Measurements from ENCODE around the gene CRYL1.

CRYL1 gene

DNA sequence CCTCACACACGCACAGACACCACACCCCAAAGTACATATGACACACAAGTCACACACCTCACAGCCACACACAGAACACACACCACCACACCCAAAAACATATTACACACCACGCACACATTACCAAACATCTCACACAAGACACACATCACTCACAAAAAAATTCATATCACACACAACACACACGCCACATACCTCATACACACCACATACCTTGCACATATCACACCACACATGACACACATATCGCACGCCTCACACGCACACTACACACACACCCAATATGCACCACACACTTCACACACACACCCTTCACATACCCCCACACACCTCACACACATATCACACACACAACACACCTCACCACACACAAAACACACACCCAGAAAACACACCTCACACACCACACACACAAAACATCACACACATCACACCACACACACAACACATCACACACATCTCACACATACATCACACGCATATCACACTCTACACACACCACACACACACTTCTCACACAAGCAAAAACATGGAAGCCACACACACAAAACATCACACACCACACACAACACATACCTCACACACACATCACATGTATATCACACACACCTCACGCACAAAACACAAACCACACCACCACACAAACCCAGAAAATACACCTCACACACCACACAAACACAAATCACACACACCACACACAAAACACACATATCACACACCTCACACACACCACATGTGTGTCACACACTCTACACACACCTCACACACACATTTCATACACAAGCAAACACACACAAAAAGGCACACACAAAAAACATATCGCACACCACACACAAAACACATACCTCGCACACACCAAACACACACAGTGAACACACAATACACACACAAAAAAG is 132.1 kb downstream of the CRYL1 start:
- FAIRE-seq, result no peak
- no peak for DNase-seq (ENCODE audit: insufficient read length, low spot score)
- no peak for TF ChIP-seq POLR2A (IDR thresholded peaks at IDR 0.05; ENCODE audit: low read depth, low read length)

DNA sequence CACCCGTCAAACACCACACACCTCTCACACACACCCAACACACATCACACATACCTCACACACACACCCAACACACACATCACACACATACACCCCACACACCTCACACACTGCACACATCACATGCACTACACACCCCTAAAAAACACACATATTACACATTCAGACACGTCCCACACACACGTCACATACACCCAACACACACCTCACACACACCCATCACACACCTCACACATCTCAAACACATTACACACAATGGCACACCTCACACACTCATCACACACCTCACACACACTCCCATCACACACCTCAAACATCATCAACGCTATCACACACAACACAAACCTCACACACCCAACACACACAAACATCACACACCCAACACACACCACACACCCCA is 133.1 kb downstream of the CRYL1 start:
- DNase-seq (ENCODE audit: insufficient read length, low spot score), result no peak
- no peak for TF ChIP-seq POLR2A (IDR thresholded peaks at IDR 0.05; ENCODE audit: low read depth, low read length)
- FAIRE-seq, result no peak

DNA sequence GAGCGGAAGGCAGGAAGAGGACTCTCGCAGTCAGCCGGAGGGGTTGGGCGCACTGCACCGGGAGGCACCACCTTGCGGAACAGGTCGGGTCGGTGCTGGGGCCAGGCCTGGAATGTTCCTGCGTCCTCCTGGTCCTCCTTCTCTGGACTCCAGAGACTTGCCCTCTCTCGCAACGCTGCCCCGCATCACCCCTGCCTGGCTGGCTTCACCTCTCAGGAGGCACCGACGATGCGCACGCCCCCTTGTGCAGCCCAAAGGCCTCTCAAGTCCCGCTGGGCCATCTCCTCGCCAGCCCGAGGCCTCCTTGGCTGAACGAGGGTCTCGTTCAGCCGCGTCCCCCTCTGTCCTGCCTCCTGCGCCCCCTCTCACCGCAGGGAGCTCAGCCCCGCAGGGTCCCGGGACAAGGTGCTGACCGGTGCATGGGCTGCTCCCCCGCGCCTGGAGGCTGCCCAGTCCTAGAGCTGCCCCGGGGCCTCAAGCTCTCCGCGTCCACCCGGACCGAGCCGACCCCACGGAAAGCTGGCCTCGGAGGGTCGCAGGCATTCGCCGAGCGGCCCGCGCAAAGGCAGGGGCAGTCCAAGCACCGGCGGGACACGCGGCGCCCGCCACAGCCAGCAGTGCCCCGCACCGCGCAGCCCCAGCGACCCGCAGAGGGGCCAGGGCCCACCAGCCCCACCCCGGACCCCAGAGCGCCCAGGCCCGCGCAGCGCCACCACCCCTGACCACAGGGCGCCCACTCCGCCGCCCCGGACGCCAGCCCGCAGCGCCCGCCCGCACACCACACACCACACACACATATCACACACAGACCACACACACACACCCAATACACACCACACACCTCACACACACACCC is 133.8 kb downstream of the CRYL1 start:
- FAIRE-seq, result no peak
- no peak for DNase-seq (ENCODE audit: insufficient read length, low spot score)
- TF ChIP-seq POLR2A (IDR thresholded peaks at IDR 0.05; ENCODE audit: low read depth, low read length), result no peak

DNA sequence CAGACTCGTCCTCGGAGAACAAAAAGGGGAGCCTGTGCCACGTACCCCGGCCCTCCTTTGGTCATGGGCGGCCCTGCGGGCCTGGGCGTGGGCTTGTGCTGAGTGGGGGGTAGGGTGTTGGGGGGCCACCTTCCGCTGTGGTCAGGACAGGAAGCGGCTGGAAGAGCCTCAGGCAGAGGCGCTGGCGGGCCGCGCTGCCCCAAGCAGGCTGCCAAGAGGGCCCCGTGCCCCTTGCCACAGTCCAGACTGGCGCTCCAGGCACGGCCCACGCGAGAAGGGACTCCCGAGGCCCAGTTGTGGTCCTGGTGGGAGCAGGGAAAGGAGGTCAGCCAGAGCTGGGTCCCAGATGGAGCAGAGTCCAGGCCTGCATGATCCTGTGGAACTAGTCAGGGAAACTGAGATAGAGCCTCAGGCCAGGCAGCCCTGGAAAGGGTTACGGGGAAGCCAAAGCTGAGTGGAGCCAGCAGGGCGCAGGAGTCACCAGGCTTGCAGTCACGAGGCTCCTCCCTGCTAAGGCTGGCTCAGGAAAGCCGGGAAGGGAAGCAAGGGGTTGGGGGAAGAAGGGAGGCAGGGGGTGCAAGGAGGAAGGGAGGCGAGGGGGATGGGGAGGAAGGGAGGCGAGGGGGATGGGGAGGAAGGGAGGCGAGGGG is 135.0 kb downstream of the CRYL1 start:
- no peak for TF ChIP-seq POLR2A (IDR thresholded peaks at IDR 0.05; ENCODE audit: low read depth, low read length)
- DNase-seq (ENCODE audit: insufficient read length, low spot score), result no peak

DNA sequence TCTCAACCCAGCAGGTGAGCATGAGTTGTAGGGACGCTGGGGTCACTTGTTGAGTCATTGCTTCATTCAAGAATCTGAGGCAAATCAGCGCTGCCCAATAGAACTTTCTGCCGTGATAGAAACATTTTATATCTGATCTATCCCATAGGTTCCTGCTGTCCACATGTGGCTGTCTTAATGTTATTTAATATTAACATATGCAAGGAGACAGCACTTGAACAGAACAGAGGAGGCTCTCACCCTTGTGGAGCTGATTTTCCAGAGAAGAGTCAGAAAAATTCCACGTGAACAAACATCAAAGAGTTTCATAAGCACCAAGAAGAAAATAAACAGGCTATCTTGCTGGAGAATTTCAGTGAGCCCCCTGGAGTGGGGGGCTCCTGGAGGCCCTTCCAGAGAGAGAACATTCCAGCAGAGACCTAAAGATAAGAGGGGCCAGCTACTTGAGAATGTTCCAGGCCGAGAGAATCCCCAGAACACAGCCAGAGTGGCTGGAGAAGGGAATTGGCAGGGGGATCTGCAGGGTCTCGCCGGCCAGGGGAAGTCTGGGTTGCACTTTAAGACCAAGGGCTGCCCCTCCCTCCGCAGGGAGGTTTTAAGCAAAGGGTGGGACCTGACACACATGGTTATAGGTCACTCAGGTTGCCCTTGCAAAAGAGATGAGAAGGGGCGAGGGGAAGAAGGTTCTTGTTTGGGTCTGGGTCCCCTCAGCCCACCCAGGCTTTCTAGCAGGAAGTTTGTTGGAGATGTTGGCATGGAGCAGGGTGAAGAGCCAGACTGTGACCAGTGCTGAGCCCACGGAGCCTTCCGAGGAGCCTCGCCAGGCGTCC is 135.7 kb downstream of the CRYL1 start:
- no peak for FAIRE-seq

More for the DNA sequence above, 135.0 kb downstream of the CRYL1 start:
- FAIRE-seq, result no peak

DNA sequence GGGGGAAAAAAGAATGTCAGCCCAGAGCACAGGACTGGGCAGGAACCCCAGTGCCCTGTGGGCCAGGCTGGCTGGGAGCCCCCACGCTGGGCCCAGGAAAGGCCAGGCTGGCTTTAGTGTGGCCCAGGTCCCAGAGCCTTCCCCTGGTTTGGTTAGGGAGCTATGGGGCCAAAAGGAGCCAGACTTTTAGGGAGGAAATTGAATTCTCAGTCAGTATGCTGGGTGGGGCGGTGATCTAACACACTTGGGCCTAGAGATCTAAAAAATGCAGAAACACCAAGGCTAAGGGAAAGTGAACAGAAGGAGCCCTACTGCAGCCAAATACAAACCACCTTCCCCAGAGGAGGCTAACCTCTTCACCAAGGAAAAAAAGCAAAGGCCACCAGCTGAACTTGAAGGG is 137.5 kb downstream of the CRYL1 start:
- FAIRE-seq (no peak), DNase-seq (ENCODE audit: insufficient read length, low spot score) (no peak)
- TF ChIP-seq POLR2A (IDR thresholded peaks at IDR 0.05; ENCODE audit: low read depth, low read length), result no peak

More for the DNA sequence above, 135.7 kb downstream of the CRYL1 start:
- no peak for TF ChIP-seq POLR2A (IDR thresholded peaks at IDR 0.05; ENCODE audit: low read depth, low read length)
- no peak for DNase-seq (ENCODE audit: insufficient read length, low spot score)

DNA sequence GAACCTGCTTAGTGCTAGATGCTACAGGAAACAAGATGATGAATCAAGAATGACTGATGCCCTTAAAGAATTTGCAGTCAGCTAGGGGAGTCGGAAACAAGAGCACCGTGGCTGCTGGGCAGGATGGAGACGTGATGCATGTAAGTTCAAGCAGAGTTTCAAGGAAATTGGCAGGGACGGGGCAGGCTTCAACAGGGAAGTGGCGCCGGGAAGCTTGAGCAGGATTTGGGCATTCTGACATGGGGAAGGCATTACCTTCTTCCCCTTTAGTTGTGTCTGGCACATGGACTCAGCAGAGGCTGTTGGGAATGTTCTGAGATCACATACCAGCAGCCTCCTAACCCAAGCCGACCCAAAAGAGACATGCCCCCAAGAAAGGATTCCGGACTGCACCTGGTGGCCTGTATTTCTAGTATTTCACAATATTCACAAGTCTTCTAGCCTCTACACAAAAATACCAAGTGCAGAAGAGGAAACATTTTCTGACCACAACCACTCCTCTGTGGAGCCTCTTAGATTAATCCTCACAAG is 138.2 kb downstream of the CRYL1 start:
- no peak for TF ChIP-seq POLR2A (IDR thresholded peaks at IDR 0.05; ENCODE audit: low read depth, low read length)
- FAIRE-seq, result no peak
- no peak for DNase-seq (ENCODE audit: insufficient read length, low spot score)

DNA sequence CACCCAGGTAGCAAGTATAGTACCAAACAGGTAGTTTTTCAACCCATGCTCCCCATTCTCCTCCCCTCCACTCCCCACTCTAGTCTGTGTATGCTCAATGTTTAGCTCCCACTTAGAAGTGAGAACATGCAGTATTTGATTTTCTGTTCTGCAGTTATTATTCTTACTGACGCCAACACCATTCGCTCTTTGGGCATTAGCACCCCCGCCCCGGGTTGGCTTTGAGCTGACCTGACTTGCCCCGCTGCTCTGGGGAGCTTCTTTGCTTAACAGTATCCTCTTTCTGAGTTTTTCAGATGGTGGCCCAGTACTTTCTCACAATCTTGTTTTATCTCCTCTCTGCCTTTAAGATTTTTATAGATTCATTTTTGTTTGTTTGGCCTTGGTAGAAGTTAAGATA is 138.7 kb downstream of the CRYL1 start:
- DNase-seq (ENCODE audit: insufficient read length, low spot score) (no peak), FAIRE-seq (no peak)
- no peak for TF ChIP-seq POLR2A (IDR thresholded peaks at IDR 0.05; ENCODE audit: low read depth, low read length)

DNA sequence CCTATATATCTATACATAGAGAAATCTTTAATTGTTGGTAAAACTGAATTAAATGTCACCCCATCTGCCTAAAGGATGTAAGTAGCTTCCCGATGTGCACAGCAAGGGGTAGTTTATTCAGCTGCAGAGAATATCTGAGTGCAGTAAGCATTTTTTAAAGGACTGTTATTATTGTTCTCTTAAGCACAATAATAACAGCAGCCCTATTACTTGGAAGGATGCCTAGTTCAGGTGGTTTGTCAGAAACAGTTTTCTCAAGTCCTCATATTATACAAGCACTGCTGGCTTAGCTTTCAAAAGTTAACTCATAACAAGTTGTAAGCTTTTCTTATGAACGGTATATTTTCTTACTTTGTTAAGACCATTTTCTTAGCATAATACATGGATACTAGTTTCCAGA is 142.6 kb downstream of the CRYL1 start:
- no peak for FAIRE-seq
- DNase-seq (ENCODE audit: insufficient read length, low spot score), result no peak
- TF ChIP-seq POLR2A (IDR thresholded peaks at IDR 0.05; ENCODE audit: low read depth, low read length), result no peak

DNA sequence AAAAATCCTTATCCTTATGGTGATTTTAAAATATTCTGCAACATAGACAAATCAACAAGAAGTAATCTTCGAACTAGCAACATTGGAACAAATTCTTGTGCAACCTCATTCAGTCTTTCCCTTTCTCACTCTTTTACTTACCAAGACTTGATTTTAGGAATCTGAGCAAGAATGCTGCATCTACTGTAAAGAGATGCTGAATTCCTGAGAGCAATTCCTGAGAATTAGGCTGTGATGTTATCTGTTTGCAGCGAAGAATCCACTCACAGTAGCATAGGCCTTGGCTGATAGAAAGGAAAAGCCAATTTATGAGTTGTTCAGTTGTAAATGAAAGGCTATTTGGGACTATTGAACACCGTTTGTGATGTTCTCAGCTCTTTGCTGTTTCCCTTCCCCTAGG is 144.3 kb downstream of the CRYL1 start:
- DNase-seq (ENCODE audit: insufficient read length, low spot score) (no peak), FAIRE-seq (no peak)
- TF ChIP-seq POLR2A (IDR thresholded peaks at IDR 0.05; ENCODE audit: low read depth, low read length), result no peak

DNA sequence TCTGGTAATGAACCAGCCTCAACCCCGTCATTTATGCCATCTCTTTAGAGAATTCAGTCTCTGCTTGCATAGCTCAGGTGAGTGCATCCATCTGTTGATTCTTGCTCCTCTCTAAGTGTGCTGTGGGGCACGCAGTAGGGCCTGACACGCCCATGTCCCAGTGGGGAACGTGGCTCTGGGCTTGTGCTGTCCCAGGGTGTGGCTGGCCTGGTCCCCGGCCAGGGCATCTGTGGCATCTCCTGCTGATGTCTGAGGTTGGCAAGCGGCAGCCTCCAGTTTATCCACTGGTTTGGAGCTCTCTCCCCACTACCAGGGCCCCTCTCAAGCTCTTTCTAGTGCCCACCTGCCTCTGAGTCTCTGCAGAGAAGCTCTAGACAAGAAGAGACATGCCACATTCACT is 146.9 kb downstream of the CRYL1 start:
- DNase-seq (ENCODE audit: insufficient read length, low spot score), result no peak
- no peak for TF ChIP-seq POLR2A (IDR thresholded peaks at IDR 0.05; ENCODE audit: low read depth, low read length)
- FAIRE-seq, result no peak

DNA sequence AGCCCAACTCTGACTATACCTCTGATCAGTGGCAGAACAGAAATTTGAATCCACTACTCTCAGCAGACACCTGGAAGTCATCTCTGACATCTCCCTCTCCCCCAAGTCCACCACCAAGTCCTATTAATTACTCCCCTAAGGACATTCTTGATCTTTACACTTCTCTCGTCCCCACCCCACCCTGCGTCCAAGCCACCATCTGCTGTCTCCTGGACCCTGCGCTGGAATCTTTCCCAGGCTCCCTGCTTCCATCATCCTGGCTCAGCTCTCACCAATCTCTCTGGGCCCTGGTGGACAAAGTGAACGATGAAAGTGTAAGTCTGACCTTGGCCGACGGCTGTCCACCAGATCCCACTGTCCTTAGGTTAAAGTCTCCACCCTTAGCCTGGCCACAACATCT is 147.9 kb downstream of the CRYL1 start:
- no peak for TF ChIP-seq POLR2A (IDR thresholded peaks at IDR 0.05; ENCODE audit: low read depth, low read length)
- FAIRE-seq, result no peak

DNA sequence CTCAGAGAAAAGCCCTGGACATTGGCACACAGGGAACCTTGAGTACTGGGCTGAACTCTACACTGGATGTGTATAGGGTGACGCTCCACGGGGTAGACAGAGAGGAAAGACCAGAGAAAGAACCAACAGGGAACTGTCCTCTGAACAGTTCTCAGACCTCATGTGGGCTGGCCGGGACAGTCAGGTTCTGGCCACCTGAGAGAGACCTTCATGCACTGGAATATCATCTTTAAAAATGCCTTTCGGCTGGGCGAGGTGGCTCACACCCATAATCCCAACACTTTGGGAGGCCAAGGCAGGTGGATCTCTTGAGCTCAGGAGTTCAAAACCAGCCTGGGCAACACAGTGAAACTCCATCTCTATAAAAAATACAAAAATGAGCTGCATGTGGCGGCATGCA is 149.8 kb downstream of the CRYL1 start:
- DNase-seq (ENCODE audit: insufficient read length, low spot score) (no peak), FAIRE-seq (no peak)
- no peak for TF ChIP-seq POLR2A (IDR thresholded peaks at IDR 0.05; ENCODE audit: low read depth, low read length)

More for the DNA sequence above, 147.9 kb downstream of the CRYL1 start:
- no peak for DNase-seq (ENCODE audit: insufficient read length, low spot score)

All from H54 (cell line).